Measurements from ENCODE around the gene CDYL. TPM values are rescaled to one million over a fixed set of nuclear protein-coding genes. Genes with fewer than 3 reads are reported as not detected.

The CDYL gene
- polyA plus RNA-seq, 1 experiment: 21.9 TPM

DNA sequence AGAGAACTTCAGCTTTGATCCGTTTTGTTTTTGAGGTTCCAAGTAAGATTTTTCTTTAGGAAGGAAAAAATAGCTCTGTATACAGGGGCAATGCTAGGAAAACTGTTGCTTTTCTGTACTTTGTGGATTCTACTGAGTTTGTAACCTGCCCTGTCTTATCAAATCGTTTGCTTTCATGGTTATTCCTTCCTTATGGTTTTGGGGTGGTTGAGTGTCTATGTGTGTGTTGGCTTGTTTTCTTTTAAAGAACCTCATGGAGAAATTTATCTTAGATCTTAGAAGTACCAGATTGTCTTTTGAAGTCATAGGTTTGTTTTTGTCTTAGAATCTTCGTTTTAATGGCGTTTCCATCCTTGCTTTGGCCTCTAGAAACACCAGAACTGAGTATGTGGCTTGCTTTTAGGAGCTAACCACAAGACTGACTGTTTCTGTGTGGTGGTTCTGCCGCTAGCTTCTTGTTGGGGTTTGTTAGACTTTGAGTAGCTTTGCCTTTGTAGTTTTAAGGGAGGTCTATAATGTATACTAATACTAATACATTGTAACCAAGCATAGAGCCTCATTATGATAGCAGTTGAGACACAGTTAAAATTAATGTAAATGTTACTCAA lies 140.9 kb downstream of the CDYL start:
- TF ChIP-seq, protein P1, sequence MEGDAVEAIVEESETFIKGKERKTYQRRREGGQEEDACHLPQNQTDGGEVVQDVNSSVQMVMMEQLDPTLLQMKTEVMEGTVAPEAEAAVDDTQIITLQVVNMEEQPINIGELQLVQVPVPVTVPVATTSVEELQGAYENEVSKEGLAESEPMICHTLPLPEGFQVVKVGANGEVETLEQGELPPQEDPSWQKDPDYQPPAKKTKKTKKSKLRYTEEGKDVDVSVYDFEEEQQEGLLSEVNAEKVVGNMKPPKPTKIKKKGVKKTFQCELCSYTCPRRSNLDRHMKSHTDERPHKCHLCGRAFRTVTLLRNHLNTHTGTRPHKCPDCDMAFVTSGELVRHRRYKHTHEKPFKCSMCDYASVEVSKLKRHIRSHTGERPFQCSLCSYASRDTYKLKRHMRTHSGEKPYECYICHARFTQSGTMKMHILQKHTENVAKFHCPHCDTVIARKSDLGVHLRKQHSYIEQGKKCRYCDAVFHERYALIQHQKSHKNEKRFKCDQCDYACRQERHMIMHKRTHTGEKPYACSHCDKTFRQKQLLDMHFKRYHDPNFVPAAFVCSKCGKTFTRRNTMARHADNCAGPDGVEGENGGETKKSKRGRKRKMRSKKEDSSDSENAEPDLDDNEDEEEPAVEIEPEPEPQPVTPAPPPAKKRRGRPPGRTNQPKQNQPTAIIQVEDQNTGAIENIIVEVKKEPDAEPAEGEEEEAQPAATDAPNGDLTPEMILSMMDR (IDR thresholded peaks at IDR 0.05; ENCODE audit: insufficient read depth, low read depth, low read length): no peak
- no peak overlapping the region for H3K4me3 ChIP-seq (ENCODE audit: low read depth, low read length)
- H3K36me3 ChIP-seq (ENCODE audit: control insufficient read depth, insufficient read depth, low read length): no peaks in the 10 kb centered on the region
- DNase-seq (ENCODE audit: low read depth): no peak
- ChIA-PET CTCF (interaction anchor here (0.9 kb wide), 1 partner anchor 9 kb away, joined by 3 read pairs; no protein-coding TSS in a partner anchor), POLR2A (no interaction called here)
- no peaks in the 10 kb centered on the region for H3K27me3 ChIP-seq (ENCODE audit: control insufficient read depth, insufficient read depth, low read length)

DNA sequence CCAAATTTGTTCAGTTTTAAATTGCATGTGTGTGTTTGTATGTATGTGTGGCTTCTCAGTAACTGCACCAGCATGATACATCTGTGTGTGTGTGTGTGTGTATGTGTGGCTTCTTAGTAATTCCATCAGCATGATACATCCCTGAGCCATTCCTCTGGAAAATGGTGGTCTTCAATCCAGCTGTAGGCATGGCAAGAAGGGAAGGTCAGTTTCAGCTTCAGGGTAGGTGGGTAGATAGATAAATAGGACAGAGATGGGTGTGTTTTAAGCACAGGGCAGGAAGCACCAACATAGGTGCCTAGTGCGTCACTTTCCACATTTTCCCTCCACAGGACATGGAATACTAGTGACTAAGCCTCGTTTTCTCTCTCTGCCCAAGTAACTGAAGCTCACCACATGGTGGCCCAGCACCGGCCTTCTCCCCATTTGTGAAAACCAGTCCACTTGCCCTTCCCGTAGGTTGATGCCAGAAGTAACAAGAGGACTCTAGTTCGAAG lies 144.8 kb downstream of the CDYL start:
- CTCF ChIA-PET: interaction anchor here (1.0 kb wide), 1 partner anchor 13 kb away, joined by 3 read pairs; no protein-coding TSS in a partner anchor

DNA sequence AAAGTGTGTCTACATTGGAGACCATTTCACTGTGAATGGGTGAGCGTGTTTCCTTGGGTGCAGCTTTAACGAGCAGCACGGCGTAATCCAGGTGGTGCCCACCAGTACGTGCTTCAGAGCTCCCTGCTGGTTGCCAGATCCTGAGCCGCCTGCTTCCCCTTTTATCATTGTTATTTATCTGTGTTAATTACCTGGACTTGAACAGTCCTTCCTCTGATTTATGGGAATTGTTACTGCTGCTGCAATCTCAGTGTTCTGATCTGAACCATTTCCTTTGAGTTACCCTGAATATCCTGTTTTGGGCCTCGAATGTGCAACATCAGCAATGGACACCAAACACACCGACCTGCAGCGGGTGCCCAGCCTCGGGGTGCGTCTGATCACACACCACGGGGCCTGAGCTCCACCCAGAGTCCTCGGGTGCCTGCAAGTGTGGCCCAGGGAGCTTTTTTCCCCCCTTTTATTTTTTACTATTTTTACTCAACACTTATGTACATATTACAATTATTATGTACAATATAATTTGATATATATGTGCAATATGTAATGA lies 146.4 kb downstream of the CDYL start:
- Histone ChIP-seq H3K36me3 (ENCODE audit: control insufficient read depth, insufficient read depth, low read length) (no peaks in the 10 kb centered on the region), H3K27me3 (ENCODE audit: control insufficient read depth, insufficient read depth, low read length) (no peaks in the 10 kb centered on the region), H3K4me3 (ENCODE audit: low read depth, low read length) (no peak overlapping the region)
- ChIA-PET CTCF (interaction anchor here (0.9 kb wide), 1 partner anchor 13 kb away, joined by 3 read pairs; no protein-coding TSS in a partner anchor), POLR2A (no interaction called here)
- no peak for DNase-seq (ENCODE audit: low read depth)
- TF ChIP-seq, protein P1 (IDR thresholded peaks at IDR 0.05; ENCODE audit: insufficient read depth, low read depth, low read length): no peak

More for the DNA sequence above, 144.8 kb downstream of the CDYL start:
- POLR2A ChIA-PET: no interaction called here
- no peak overlapping the region for H3K4me3 ChIP-seq (ENCODE audit: low read depth, low read length)
- TF ChIP-seq, protein P1 (IDR thresholded peaks at IDR 0.05; ENCODE audit: insufficient read depth, low read depth, low read length): no peak
- H3K36me3 ChIP-seq (ENCODE audit: control insufficient read depth, insufficient read depth, low read length): no peaks in the 10 kb centered on the region
- H3K27me3 ChIP-seq (ENCODE audit: control insufficient read depth, insufficient read depth, low read length): no peaks in the 10 kb centered on the region
- no peak for DNase-seq (ENCODE audit: low read depth)

DNA sequence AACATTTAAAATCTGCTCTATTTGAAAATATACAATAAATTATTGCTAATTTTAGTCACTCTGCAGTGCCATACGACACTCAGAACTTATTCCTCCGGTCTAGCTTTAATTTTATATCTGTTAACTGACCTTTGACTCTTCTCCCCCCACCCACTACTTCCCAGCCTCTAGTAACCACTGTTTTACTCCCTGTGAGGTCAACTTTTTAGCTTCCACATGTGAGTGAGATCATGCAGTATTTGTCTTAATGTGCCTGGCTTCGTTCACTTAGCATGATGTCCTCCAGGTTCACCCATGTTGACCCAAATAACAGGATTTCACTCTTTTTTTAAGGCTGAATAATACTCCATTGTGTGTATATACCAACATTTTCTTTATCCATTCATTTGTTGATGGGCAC lies 146.9 kb downstream of the CDYL start:
- Histone ChIP-seq H3K36me3 (ENCODE audit: control insufficient read depth, insufficient read depth, low read length) (no peaks in the 10 kb centered on the region), H3K4me3 (ENCODE audit: low read depth, low read length) (no peak overlapping the region), H3K27me3 (ENCODE audit: control insufficient read depth, insufficient read depth, low read length) (no peaks in the 10 kb centered on the region)
- DNase-seq (ENCODE audit: low read depth): no peak
- CTCF ChIA-PET: no interaction called here
- POLR2A ChIA-PET: no interaction called here
- TF ChIP-seq, protein P1 (IDR thresholded peaks at IDR 0.05; ENCODE audit: insufficient read depth, low read depth, low read length): no peak

DNA sequence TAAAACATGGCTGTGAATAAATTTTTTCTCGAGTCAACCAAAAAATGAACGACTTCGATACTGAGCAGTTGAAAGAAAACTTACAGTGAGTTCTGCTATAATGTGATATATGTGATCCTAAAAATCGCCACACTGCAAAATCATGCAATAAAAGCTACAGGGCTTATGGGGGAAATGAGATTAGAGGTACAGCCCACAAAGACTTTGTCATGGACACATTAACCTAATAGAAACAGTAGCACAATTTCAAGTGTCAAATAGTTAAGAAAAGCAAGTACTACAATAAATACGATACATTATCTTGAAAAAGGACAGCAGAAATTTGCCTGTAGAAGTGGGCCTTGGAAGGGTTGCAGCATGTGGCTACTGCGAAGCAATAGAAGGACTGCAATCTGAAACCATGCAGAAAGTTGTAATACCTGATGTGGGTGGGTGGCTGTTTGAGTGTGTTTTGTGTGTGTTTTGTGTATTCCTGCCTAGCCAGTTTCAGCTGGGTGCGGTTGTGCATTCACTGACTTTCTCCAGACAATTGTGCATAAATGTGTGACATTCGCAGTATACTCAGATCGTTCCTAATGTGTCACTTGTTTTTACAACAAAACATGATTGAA lies 148.6 kb downstream of the CDYL start:
- ChIA-PET CTCF (no interaction called here), POLR2A (no interaction called here)
- H3K27me3 ChIP-seq (ENCODE audit: control insufficient read depth, insufficient read depth, low read length): no peaks in the 10 kb centered on the region
- no peak for DNase-seq (ENCODE audit: low read depth)
- TF ChIP-seq, protein P1 (IDR thresholded peaks at IDR 0.05; ENCODE audit: insufficient read depth, low read depth, low read length): no peak
- no peaks in the 10 kb centered on the region for H3K36me3 ChIP-seq (ENCODE audit: control insufficient read depth, insufficient read depth, low read length)
- no peak overlapping the region for H3K4me3 ChIP-seq (ENCODE audit: low read depth, low read length)
